ENCODE results near the gene SLC27A6.

SLC27A6 gene

GRCh38 chr5:129067745-129068144 lies 102.5 kb downstream of the SLC27A6 start:
- DNase-seq (ENCODE audit: low spot score): no peak

- no peak for DNase-seq (ENCODE audit: low spot score)
Measured at GRCh38 chr5:129069292-129069691, 104.0 kb downstream of the SLC27A6 start.

GRCh38 chr5:129073111-129073510 lies 107.8 kb downstream of the SLC27A6 start:
- no peak for DNase-seq (ENCODE audit: low spot score)

GRCh38 chr5:129074903-129075302 lies 109.6 kb downstream of the SLC27A6 start:
- no peak for DNase-seq (ENCODE audit: low spot score)

- no peak for DNase-seq (ENCODE audit: low spot score)
Measured at GRCh38 chr5:129077433-129078075, 112.3 kb downstream of the SLC27A6 start.

DNA sequence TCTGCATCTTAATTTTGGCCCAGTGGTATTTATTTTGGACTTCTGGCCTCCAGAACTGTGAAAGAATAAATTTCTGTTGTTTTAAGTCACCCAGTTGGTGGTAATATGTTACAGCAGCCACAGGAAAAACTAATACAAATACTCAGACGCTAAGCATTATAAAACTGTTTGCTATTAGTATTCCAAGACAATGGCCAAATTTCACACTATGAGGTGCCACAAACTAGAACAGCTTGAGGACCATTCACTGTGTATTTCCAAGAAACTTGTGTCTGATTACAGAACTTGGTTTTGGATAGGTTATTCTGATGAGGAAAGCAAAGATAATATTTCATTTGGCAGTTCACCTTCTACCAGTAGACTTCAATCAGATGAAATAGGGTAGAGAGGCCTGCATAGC lies 113.0 kb downstream of the SLC27A6 start:
- no peak for DNase-seq (ENCODE audit: low spot score)

GRCh38 chr5:129078660-129079059 lies 113.4 kb downstream of the SLC27A6 start:
- no peak for DNase-seq (ENCODE audit: low spot score)

- no peak for DNase-seq (ENCODE audit: low spot score)
Measured at GRCh38 chr5:129079496-129079895, 114.2 kb downstream of the SLC27A6 start.

DNA sequence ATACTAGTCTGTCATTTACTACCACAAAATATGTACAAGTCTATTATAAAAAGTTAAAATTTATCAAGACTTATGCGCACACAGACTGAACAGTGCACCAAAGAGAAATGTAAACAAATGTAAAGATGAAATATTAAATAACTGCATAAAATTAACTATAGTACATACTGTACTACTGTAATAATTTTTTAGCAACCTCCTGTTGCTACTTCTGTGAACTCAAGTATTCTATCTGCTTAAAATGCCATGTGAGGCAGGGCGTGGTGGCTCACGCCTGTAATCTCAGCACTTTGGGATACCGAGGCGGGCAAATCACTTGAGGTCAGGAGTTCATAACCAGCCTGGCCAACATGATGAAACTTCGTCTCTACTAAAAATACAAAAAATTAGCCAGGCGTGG lies 115.5 kb downstream of the SLC27A6 start:
- no peak for DNase-seq (ENCODE audit: low spot score)

GRCh38 chr5:129082225-129083136 lies 117.2 kb downstream of the SLC27A6 start:
- no peak for DNase-seq (ENCODE audit: low spot score)

Data from activated CD4-positive, alpha-beta T cell treated with anti-CD3 and anti-CD28 coated beads, Interleukin-2, Interleukin-4, amounts not matched to agents 100 ng/mL and 50 ng/mL, durations not matched to agents 16 hours and 8 hours (primary cell).